Upper lobe of left lung (tissue), 6 donors: ENCODE results near the gene ERMARD. TPM values are rescaled to one million over a fixed set of nuclear protein-coding genes. Genes with fewer than 3 reads are reported as not detected.

Experiments
- ATAC-seq, 2 donors: fragments of 200-7000 bp; cut with Tn5 transposase; one replicate each; pipeline ENCODE4 v1.9.1; 2022; ENCODE audit warnings: mild to moderate bottlenecking in 2 of 2, moderate library complexity in 2 of 2; ENCODE audit not compliant: low FRiP score in 2 of 2
- DNase-seq, 2 donors: peaks; one replicate each; pipeline ENCODE4 v3.0.0-alpha.2; 2019 to 2020
- H3K27ac ChIP-seq, 4 donors: fragments of 200-600 bp; sonication (generic); one replicate each; pipeline ENCODE4 v1.5.1; 2016 to 2019
- H3K27me3 ChIP-seq, 4 donors: fragments of 200-600 bp; sonication (generic); one replicate each; pipeline ENCODE4 v1.5.1; 2017 to 2019
- H3K36me3 ChIP-seq, 4 donors: fragments of 200-600 bp; sonication (generic); one replicate each; pipeline ENCODE4 v1.5.1; 2016 to 2019
- H3K4me1 ChIP-seq, 4 donors: fragments of 200-600 bp; sonication (generic); one replicate each; pipeline ENCODE4 v1.5.1; 2018 to 2019
- H3K4me3 ChIP-seq, 4 donors: fragments of 200-600 bp; sonication (generic); one replicate each; pipeline ENCODE4 v1.5.1; 2017 to 2019; ENCODE audit warnings: mild to moderate bottlenecking in 2 of 4, moderate library complexity in 1 of 4
- H3K9me3 ChIP-seq, 4 donors: fragments of 200-600 bp; sonication (generic); one replicate each; pipeline ENCODE4 v1.5.1; 2018 to 2019
- EP300 ChIP-seq, 4 donors: sonication (generic); formaldehyde crosslinking; IDR thresholded peaks; one replicate each; pipeline ENCODE4 v1.5.1; 2017; ENCODE audit warnings: antibody characterized with exemption in 4 of 4, control low read depth in 2 of 4
- POLR2A ChIP-seq, 4 donors: fragments of 450-650 bp; IDR thresholded peaks; one replicate each; pipeline ENCODE4 v1.5.1; 2016 to 2017; ENCODE audit warnings: antibody characterized with exemption in 4 of 4, mild to moderate bottlenecking in 2 of 4
- POLR2AphosphoS5 ChIP-seq, 2 donors: sonication (generic); formaldehyde crosslinking; IDR thresholded peaks; one replicate each; pipeline ENCODE4 v1.5.1; 2017; ENCODE audit warnings: antibody characterized with exemption in 2 of 2
- WGBS, 2 donors: methylation state at CpG; one replicate each; pipeline ENCODE4 v1.1.5; 2017 to 2018; 5-methylcytosine and 5-hydroxymethylcytosine counted together
- total RNA-seq, 6 donors: library from RNA; depleted of rRNA in 4 of 6; stranded (reverse); fragments of >200 nt in 4 of 6; gene quantifications; one replicate each; pipeline versions ENCODE4 v1.1.0 to v1.2.1, GENCODE V29; 2016 to 2021
- TF ChIP-seq, protein P1 (sequence below), 6 experiments: fragments of 450-650 bp in 4 of 6; fragments of 200-600 bp in 2 of 6; sonication (generic) in 2 of 6; IDR thresholded peaks; one replicate each; pipeline ENCODE4 v1.5.1; 2016 to 2019; ENCODE audit warnings: antibody characterized with exemption in 6 of 6
- donor health status: DM: no; HTN: no; CAD: no; lungs with moderate emphysema.
- donor health status: DM: no; HTN: yes; CAD: no; lungs with severe emphysema.

The ERMARD gene
- total RNA-seq, 6 donors from 2014 or later, result 12.6 to 51.3 (median 18.5) TPM

DNA sequence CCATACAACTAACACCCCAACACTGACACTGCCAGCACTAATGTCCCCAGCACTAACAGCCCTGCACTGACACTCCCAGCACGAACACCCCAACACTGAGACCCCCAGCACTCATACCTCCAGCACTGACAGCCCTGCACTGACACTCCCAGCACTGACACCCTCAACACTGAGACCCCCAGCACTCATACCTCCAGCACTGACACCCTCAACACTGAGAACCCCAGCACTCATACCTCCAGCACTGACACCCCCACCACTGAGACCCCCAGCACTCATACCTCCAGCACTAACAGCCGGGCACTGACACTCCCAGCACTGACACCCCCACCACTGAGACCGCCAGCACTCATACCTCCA is 57.2 kb downstream of the ERMARD start:
- no peaks in the 10 kb centered on the region for H3K27me3 ChIP-seq
- no peaks in the 10 kb centered on the region for H3K36me3 ChIP-seq
- DNase-seq, result no peak
- WGBS, 2 donors, result 50 to 73% methylated on average over 2 to 3 of the region's 3 CpGs
- H3K9me3 ChIP-seq, result no peaks in the 10 kb centered on the region
- ATAC-seq, result no peak
- no peak for TF ChIP-seq EP300 (IDR thresholded peaks at IDR 0.05)
- TF ChIP-seq, protein P1, sequence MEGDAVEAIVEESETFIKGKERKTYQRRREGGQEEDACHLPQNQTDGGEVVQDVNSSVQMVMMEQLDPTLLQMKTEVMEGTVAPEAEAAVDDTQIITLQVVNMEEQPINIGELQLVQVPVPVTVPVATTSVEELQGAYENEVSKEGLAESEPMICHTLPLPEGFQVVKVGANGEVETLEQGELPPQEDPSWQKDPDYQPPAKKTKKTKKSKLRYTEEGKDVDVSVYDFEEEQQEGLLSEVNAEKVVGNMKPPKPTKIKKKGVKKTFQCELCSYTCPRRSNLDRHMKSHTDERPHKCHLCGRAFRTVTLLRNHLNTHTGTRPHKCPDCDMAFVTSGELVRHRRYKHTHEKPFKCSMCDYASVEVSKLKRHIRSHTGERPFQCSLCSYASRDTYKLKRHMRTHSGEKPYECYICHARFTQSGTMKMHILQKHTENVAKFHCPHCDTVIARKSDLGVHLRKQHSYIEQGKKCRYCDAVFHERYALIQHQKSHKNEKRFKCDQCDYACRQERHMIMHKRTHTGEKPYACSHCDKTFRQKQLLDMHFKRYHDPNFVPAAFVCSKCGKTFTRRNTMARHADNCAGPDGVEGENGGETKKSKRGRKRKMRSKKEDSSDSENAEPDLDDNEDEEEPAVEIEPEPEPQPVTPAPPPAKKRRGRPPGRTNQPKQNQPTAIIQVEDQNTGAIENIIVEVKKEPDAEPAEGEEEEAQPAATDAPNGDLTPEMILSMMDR (IDR thresholded peaks at IDR 0.05), result no peak
- no peak overlapping the region for H3K27ac ChIP-seq
- H3K4me3 ChIP-seq, result no peak overlapping the region
- H3K4me1 ChIP-seq, result no peaks in the 10 kb centered on the region

DNA sequence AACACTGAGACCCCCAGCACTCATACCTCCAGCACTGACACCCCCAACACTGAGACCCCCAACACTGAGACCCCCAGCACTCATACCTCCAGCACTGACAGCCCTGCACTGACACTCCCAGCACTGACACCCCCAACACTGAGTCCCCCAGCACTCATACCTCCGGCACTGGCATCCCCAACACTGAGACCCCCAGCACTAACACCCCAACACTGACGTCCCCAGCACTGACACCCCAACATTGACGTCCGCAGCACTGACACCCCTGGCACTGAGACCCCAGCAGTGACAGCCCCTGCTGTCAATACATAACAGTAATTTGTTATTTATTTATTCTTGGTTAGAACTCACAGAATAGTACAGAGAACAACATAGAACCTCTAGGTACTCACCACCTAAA is 58.0 kb downstream of the ERMARD start:
- DNase-seq, result no peak
- no peaks in the 10 kb centered on the region for H3K27me3 ChIP-seq
- no peak overlapping the region for H3K27ac ChIP-seq
- no peak for ATAC-seq
- H3K4me3 ChIP-seq, result no peak overlapping the region
- no peaks in the 10 kb centered on the region for H3K9me3 ChIP-seq
- H3K4me1 ChIP-seq, result no peaks in the 10 kb centered on the region
- TF ChIP-seq, protein P1 (IDR thresholded peaks at IDR 0.05), result no peak
- TF ChIP-seq POLR2AphosphoS5 (IDR thresholded peaks at IDR 0.05) (no peak), POLR2A (IDR thresholded peaks at IDR 0.05) (no peak), EP300 (IDR thresholded peaks at IDR 0.05) (no peak)
- no peaks in the 10 kb centered on the region for H3K36me3 ChIP-seq
- 89% methylated on average over 4 of the region's 4 CpGs for WGBS, 2 donors

DNA sequence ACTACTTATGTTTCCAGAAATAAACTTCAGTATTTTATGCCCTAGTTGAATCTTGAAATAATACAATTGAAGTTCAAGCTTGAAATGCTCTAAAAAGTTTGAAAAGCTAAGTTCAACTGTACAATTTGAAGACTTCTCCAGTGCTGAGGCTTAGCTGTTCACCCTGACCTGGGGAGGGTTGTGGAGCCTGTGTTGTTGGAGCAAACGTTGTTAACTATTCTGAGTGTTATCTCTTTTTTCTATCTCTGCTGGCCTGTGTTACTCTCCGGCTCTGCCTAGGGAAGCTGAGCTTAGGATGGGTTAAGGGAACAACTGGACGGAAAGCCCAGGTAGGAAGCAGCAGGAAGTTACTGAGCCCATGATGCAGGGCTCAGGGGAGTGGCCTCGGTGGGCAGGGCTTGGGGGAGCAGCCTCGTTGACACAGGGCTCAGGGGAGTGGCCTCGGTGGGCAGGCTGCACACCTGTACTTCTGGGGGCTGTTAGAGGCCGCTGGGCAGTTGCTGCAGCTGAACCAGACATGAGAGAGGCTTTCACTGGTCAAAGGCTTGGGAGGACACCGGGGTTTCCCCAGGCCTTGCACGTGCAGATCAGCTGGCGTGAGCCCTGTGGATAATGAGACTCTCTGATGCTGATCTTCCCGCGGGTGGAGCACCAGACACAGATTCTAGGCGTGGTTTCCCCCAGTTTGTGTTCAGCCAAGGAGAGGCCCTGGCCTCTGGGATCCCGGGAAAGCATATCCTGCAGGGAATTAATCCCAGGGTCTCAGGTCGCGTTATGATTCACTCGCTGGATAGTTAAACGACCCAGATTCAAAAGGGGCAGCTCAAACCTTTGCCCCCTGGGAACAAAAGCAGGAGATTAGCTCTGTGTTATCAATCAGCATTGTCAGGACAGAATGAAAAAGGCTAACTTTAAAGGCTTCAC is 58.9 kb downstream of the ERMARD start:
- TF ChIP-seq, protein P1 (IDR thresholded peaks at IDR 0.05), result no peak
- TF ChIP-seq EP300 (IDR thresholded peaks at IDR 0.05), result no peak
- TF ChIP-seq POLR2A (IDR thresholded peaks at IDR 0.05), result no peak
- no peak for TF ChIP-seq POLR2AphosphoS5 (IDR thresholded peaks at IDR 0.05)
- DNase-seq (no peak), ATAC-seq (peak in 1 of 2 donors; percentile 45)
- Histone ChIP-seq H3K4me3 (no peak overlapping the region), H3K27ac (no peak overlapping the region), H3K36me3 (no peaks in the 10 kb centered on the region), H3K27me3 (no peaks in the 10 kb centered on the region), H3K9me3 (no peaks in the 10 kb centered on the region), H3K4me1 (no peaks in the 10 kb centered on the region)
- 49 to 59% methylated on average over 10 to 18 of the region's 18 CpGs for WGBS, 2 donors

DNA sequence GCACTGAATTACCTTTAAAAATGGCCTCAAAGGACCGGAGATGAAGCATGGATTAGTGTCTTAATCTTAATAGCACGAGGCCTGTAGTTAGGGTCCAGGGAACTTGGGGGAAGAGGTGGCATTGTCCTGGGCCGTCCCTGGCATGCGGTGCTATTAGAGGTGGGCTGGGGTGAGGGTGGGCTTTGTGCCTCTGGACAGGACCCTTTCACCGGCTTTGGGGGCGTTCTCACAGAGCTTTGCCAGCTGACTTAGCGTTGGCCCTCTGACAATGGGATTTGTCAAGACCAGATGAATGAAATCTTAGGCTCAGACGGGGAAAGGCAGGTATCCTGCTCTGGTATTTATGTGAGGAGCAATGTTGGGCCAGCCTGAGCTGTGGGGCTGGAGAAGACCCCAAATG is 59.6 kb downstream of the ERMARD start:
- H3K4me3 ChIP-seq, result no peak overlapping the region
- H3K4me1 ChIP-seq, result no peaks in the 10 kb centered on the region
- DNase-seq, result no peak
- WGBS, 2 donors, result 92 to 95% methylated on average over 8 of the region's 8 CpGs
- no peaks in the 10 kb centered on the region for H3K36me3 ChIP-seq
- H3K27ac ChIP-seq, result no peak overlapping the region
- H3K9me3 ChIP-seq, result peaks cover 0 to 4% (median 0%) of the 10 kb centered on the region in 4 donors
- no peak for ATAC-seq
- TF ChIP-seq, protein P1 (IDR thresholded peaks at IDR 0.05), result no peak
- no peak for TF ChIP-seq POLR2AphosphoS5 (IDR thresholded peaks at IDR 0.05)
- TF ChIP-seq EP300 (IDR thresholded peaks at IDR 0.05), result no peak
- TF ChIP-seq POLR2A (IDR thresholded peaks at IDR 0.05), result no peak
- H3K27me3 ChIP-seq, result no peaks in the 10 kb centered on the region
